Measurements from ENCODE around the gene LLGL2.
A peak's percentile ranks its signal among the peaks of the same experiment; 100 is the strongest.

The LLGL2 gene

GRCh38 chr17:75568412-75569255 lies 43.1 kb downstream of the LLGL2 start:
- Histone ChIP-seq H3K4me1 (ENCODE audit: control insufficient read depth in 2 of 2, insufficient read depth in 2 of 2, low read length in 2 of 2) (peaks cover 5 to 7% of the 10 kb centered on the region in 2 donors), H3K27me3 (ENCODE audit: control insufficient read depth in 2 of 2, insufficient read depth in 2 of 2, low read length in 2 of 2) (no peaks in the 10 kb centered on the region), H3K9ac (ENCODE audit: low read depth in 1 of 2, low read length in 2 of 2) (no peak overlapping the region), H3K27ac (ENCODE audit: low read depth in 2 of 2, low read length in 2 of 2) (no peak overlapping the region), H3K9me3 (ENCODE audit: control insufficient read depth in 2 of 2, low read length in 2 of 2) (no peaks in the 10 kb centered on the region), H3K36me3 (ENCODE audit: control insufficient read depth in 2 of 2, insufficient read depth in 2 of 2, low read length in 2 of 2) (peaks cover 64 to 76% of the 10 kb centered on the region in 2 donors), H3K4me3 (ENCODE audit: low read length in 2 of 2) (no peak overlapping the region)

GRCh38 chr17:75570034-75570676 lies 44.7 kb downstream of the LLGL2 start:
- no peaks in the 10 kb centered on the region for H3K9me3 ChIP-seq (ENCODE audit: control insufficient read depth in 2 of 2, low read length in 2 of 2)
- H3K4me3 ChIP-seq (ENCODE audit: low read length in 2 of 2), result no peak overlapping the region
- H3K27me3 ChIP-seq (ENCODE audit: control insufficient read depth in 2 of 2, insufficient read depth in 2 of 2, low read length in 2 of 2), result no peaks in the 10 kb centered on the region
- H3K36me3 ChIP-seq (ENCODE audit: control insufficient read depth in 2 of 2, insufficient read depth in 2 of 2, low read length in 2 of 2), result peaks cover 60 to 61% of the 10 kb centered on the region in 2 donors
- peak overlapping the region in 1 of 2 donors; percentile 68 for H3K27ac ChIP-seq (ENCODE audit: low read depth in 2 of 2, low read length in 2 of 2)
- H3K9ac ChIP-seq (ENCODE audit: low read depth in 1 of 2, low read length in 2 of 2), result no peak overlapping the region
- peaks cover 12 to 14% of the 10 kb centered on the region in 2 donors for H3K4me1 ChIP-seq (ENCODE audit: control insufficient read depth in 2 of 2, insufficient read depth in 2 of 2, low read length in 2 of 2)

GRCh38 chr17:75570772-75571171 lies 45.3 kb downstream of the LLGL2 start:
- peaks cover 54 to 55% of the 10 kb centered on the region in 2 donors for H3K36me3 ChIP-seq (ENCODE audit: control insufficient read depth in 2 of 2, insufficient read depth in 2 of 2, low read length in 2 of 2)
- H3K4me3 ChIP-seq (ENCODE audit: low read length in 2 of 2), result no peak overlapping the region
- H3K27me3 ChIP-seq (ENCODE audit: control insufficient read depth in 2 of 2, insufficient read depth in 2 of 2, low read length in 2 of 2), result no peaks in the 10 kb centered on the region
- H3K9ac ChIP-seq (ENCODE audit: low read depth in 1 of 2, low read length in 2 of 2), result no peak overlapping the region
- peaks cover 12 to 14% of the 10 kb centered on the region in 2 donors for H3K4me1 ChIP-seq (ENCODE audit: control insufficient read depth in 2 of 2, insufficient read depth in 2 of 2, low read length in 2 of 2)
- H3K27ac ChIP-seq (ENCODE audit: low read depth in 2 of 2, low read length in 2 of 2), result peak overlapping the region in 1 of 2 donors; percentile 68
- H3K9me3 ChIP-seq (ENCODE audit: control insufficient read depth in 2 of 2, low read length in 2 of 2), result no peaks in the 10 kb centered on the region

DNA sequence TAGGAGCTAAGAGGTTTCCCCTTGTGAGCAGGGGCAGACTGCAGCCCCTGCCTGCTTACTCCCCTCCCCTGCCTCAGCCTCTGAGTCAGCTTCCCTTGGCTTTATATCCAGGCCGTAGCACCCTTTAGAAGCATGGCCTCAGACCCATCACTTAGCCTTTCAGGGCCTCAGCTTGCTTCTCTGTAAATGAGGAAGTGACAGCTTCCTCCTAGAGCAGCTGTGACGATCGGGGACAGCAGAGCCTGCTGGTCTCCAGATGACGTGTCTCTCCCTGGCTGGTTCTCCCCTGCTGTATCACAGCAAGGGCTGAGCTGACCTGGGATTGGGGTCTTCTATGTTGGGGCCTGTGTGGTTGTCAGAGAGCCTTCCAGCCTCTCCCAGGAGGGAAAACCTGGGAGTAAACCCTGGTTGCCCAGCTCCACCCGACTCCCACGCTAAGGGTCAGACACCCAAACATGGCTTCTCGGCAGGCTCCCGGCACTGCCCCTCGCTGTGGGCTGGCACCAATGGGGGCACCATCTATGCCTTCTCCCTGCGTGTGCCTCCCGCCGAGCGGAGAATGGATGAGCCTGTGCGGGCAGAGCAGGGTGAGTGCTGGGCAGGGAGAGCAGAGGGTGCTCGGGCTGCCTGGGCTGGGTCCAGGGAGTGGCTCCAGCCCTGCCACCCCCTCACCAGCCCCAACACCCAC lies 45.8 kb downstream of the LLGL2 start:
- no peaks in the 10 kb centered on the region for H3K9me3 ChIP-seq (ENCODE audit: control insufficient read depth in 2 of 2, low read length in 2 of 2)
- H3K4me3 ChIP-seq (ENCODE audit: low read length in 2 of 2), result no peak overlapping the region
- peaks cover 48 to 49% of the 10 kb centered on the region in 2 donors for H3K36me3 ChIP-seq (ENCODE audit: control insufficient read depth in 2 of 2, insufficient read depth in 2 of 2, low read length in 2 of 2)
- H3K27ac ChIP-seq (ENCODE audit: low read depth in 2 of 2, low read length in 2 of 2), result peak overlapping the region; percentile 37 to 68
- H3K9ac ChIP-seq (ENCODE audit: low read depth in 1 of 2, low read length in 2 of 2), result peak overlapping the region in 1 of 2 donors; percentile 56
- H3K27me3 ChIP-seq (ENCODE audit: control insufficient read depth in 2 of 2, insufficient read depth in 2 of 2, low read length in 2 of 2), result no peaks in the 10 kb centered on the region
- peaks cover 12 to 15% of the 10 kb centered on the region in 2 donors for H3K4me1 ChIP-seq (ENCODE audit: control insufficient read depth in 2 of 2, insufficient read depth in 2 of 2, low read length in 2 of 2)

DNA sequence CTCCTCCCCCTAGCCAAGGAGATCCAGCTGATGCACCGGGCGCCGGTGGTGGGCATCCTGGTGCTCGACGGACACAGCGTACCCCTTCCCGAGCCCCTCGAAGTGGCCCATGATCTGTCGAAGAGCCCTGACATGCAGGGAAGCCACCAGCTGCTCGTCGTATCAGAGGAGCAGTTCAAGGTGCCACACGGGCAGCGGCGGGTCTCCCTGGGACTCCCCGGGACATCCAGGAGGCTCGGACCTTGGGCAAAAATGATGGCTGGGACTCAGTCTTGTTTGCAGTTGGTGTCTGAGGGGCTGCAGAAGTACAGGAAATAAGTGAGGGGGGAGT lies 46.4 kb downstream of the LLGL2 start:
- Histone ChIP-seq H3K4me1 (ENCODE audit: control insufficient read depth in 2 of 2, insufficient read depth in 2 of 2, low read length in 2 of 2) (peaks cover 12 to 18% of the 10 kb centered on the region in 2 donors), H3K27me3 (ENCODE audit: control insufficient read depth in 2 of 2, insufficient read depth in 2 of 2, low read length in 2 of 2) (no peaks in the 10 kb centered on the region), H3K9ac (ENCODE audit: low read depth in 1 of 2, low read length in 2 of 2) (no peak overlapping the region), H3K27ac (ENCODE audit: low read depth in 2 of 2, low read length in 2 of 2) (peak overlapping the region; percentile 37 to 68), H3K9me3 (ENCODE audit: control insufficient read depth in 2 of 2, low read length in 2 of 2) (no peaks in the 10 kb centered on the region), H3K4me3 (ENCODE audit: low read length in 2 of 2) (no peak overlapping the region), H3K36me3 (ENCODE audit: control insufficient read depth in 2 of 2, insufficient read depth in 2 of 2, low read length in 2 of 2) (peaks cover 44% of the 10 kb centered on the region in 2 donors)

DNA sequence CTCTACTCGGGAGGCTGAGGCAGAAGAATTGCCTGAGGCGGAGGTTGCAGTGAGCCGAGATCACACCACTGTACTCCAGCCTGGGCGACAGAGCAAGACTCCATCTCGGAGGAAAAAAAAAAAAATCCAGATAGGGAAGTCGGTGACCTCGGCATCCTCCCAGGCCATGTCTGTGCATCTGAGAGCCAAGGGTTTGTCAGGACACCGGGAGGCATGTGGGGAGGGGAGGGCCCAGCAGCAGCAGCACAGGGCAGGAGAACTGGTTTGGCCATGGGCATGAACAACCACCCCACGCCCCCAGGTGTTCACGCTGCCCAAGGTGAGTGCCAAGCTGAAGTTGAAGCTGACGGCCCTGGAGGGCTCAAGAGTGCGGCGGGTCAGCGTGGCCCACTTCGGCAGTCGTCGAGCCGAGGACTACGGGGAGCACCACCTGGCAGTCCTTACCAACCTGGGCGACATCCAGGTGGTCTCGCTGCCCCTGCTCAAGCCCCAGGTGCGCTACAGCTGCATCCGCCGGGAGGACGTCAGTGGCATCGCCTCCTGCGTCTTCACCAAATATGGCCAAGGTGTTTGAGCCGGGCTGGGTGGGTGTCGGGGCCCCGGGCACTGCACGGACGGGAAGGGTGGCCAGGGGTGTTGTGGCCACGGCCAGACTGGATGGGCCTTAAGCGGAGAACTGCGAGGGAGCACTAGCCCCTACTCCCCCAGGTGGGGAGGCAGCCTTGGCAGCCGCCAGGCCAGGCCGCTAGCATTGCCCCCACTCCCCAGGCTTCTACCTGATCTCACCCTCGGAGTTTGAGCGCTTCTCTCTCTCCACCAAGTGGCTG lies 47.4 kb downstream of the LLGL2 start:
- Histone ChIP-seq H3K4me1 (ENCODE audit: control insufficient read depth in 2 of 2, insufficient read depth in 2 of 2, low read length in 2 of 2) (peaks cover 13 to 26% of the 10 kb centered on the region in 2 donors), H3K4me3 (ENCODE audit: low read length in 2 of 2) (no peak overlapping the region), H3K36me3 (ENCODE audit: control insufficient read depth in 2 of 2, insufficient read depth in 2 of 2, low read length in 2 of 2) (peaks cover 40% of the 10 kb centered on the region in 2 donors)

GRCh38 chr17:75573540-75573957 lies 48.1 kb downstream of the LLGL2 start:
- peaks cover 34% of the 10 kb centered on the region in 2 donors for H3K36me3 ChIP-seq (ENCODE audit: control insufficient read depth in 2 of 2, insufficient read depth in 2 of 2, low read length in 2 of 2)
- H3K9ac ChIP-seq (ENCODE audit: low read depth in 1 of 2, low read length in 2 of 2), result peak overlapping the region in 1 of 2 donors; percentile 26
- H3K4me1 ChIP-seq (ENCODE audit: control insufficient read depth in 2 of 2, insufficient read depth in 2 of 2, low read length in 2 of 2), result peaks cover 19 to 32% of the 10 kb centered on the region in 2 donors
- no peaks in the 10 kb centered on the region for H3K27me3 ChIP-seq (ENCODE audit: control insufficient read depth in 2 of 2, insufficient read depth in 2 of 2, low read length in 2 of 2)
- no peaks in the 10 kb centered on the region for H3K9me3 ChIP-seq (ENCODE audit: control insufficient read depth in 2 of 2, low read length in 2 of 2)
- H3K27ac ChIP-seq (ENCODE audit: low read depth in 2 of 2, low read length in 2 of 2), result peak overlapping the region in 1 of 2 donors; percentile 42
- no peak overlapping the region for H3K4me3 ChIP-seq (ENCODE audit: low read length in 2 of 2)

More for the DNA sequence above, 47.4 kb downstream of the LLGL2 start:
- Histone ChIP-seq H3K9ac (ENCODE audit: low read depth in 1 of 2, low read length in 2 of 2) (no peak overlapping the region), H3K9me3 (ENCODE audit: control insufficient read depth in 2 of 2, low read length in 2 of 2) (no peaks in the 10 kb centered on the region), H3K27ac (ENCODE audit: low read depth in 2 of 2, low read length in 2 of 2) (no peak overlapping the region), H3K27me3 (ENCODE audit: control insufficient read depth in 2 of 2, insufficient read depth in 2 of 2, low read length in 2 of 2) (no peaks in the 10 kb centered on the region)

- Histone ChIP-seq H3K9ac (ENCODE audit: low read depth in 1 of 2, low read length in 2 of 2) (peak overlapping the region in 1 of 2 donors; percentile 26), H3K4me1 (ENCODE audit: control insufficient read depth in 2 of 2, insufficient read depth in 2 of 2, low read length in 2 of 2) (peaks cover 21 to 36% of the 10 kb centered on the region in 2 donors), H3K36me3 (ENCODE audit: control insufficient read depth in 2 of 2, insufficient read depth in 2 of 2, low read length in 2 of 2) (peaks cover 30 to 34% of the 10 kb centered on the region in 2 donors), H3K4me3 (ENCODE audit: low read length in 2 of 2) (no peak overlapping the region), H3K27ac (ENCODE audit: low read depth in 2 of 2, low read length in 2 of 2) (peak overlapping the region; percentile 43 to 98), H3K9me3 (ENCODE audit: control insufficient read depth in 2 of 2, low read length in 2 of 2) (no peaks in the 10 kb centered on the region), H3K27me3 (ENCODE audit: control insufficient read depth in 2 of 2, insufficient read depth in 2 of 2, low read length in 2 of 2) (no peaks in the 10 kb centered on the region)
Measured at GRCh38 chr17:75573994-75574393, 48.5 kb downstream of the LLGL2 start.

DNA sequence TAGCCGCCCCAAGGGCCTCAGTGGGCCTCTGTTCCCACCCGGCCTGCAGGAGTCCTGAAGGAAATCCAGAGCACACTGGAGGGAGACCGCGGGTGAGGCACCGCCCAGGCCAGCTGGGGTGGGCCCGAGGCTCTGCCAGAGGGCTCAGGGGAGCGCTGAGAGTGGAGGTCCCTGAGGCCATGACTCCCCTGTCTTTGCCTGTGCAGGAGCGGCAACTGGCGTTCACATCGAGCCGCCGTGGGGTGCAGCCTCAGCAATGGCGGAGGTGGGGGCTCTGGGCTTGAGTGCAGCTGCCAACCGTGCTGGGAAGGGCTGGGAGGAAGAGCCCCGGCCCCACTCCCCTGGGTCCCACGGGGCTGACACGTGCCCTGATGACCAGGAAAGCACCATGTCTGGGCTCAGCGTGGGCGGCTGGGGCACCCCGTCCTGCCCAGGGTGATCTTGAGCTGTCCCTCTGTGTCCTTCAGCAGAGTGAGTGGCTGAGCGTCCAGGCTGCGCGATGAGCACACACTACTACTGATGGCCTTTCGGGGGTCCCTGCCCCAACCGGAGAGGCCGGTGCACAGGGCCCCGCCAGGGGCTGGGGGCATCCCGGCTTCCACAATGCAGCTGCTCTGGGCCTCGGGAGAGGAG lies 49.0 kb downstream of the LLGL2 start:
- Histone ChIP-seq H3K4me3 (ENCODE audit: low read length in 2 of 2) (no peak overlapping the region), H3K9me3 (ENCODE audit: control insufficient read depth in 2 of 2, low read length in 2 of 2) (no peaks in the 10 kb centered on the region), H3K4me1 (ENCODE audit: control insufficient read depth in 2 of 2, insufficient read depth in 2 of 2, low read length in 2 of 2) (peaks cover 24 to 40% of the 10 kb centered on the region in 2 donors), H3K36me3 (ENCODE audit: control insufficient read depth in 2 of 2, insufficient read depth in 2 of 2, low read length in 2 of 2) (peaks cover 27 to 34% of the 10 kb centered on the region in 2 donors), H3K9ac (ENCODE audit: low read depth in 1 of 2, low read length in 2 of 2) (no peak overlapping the region), H3K27ac (ENCODE audit: low read depth in 2 of 2, low read length in 2 of 2) (peak overlapping the region; percentile 43 to 98), H3K27me3 (ENCODE audit: control insufficient read depth in 2 of 2, insufficient read depth in 2 of 2, low read length in 2 of 2) (no peaks in the 10 kb centered on the region)

All from mucosa of rectum (tissue), 2 donors.